OCI-LY1 (cell line): ENCODE measurements around the gene ITIH4.

Experiments
- H2AFZ ChIP-seq: fragments of 200-600 bp; sonication (generic), shearing (Covaris generic); 2 replicates; pipeline ENCODE4 v1.6.0; 2014; ENCODE audit warnings: antibody characterized with exemption, mild to moderate bottlenecking, low read length
- H3F3A ChIP-seq: fragments of 200-600 bp; sonication (generic), shearing (Covaris generic); 2 replicates; pipeline ENCODE4 v1.6.0; 2014; ENCODE audit warnings: mild to moderate bottlenecking, antibody characterized with exemption, low read length, moderate library complexity; ENCODE audit not compliant: insufficient read depth
- H3K27ac ChIP-seq: fragments of 200-600 bp; sonication (generic); 2 replicates; pipeline ENCODE4 v1.5.1; 2014; ENCODE audit warnings: low read length, mixed run types, mild to moderate bottlenecking, low read depth; ENCODE audit not compliant: poor library complexity, severe bottlenecking
- H3K27me3 ChIP-seq: fragments of 200-600 bp; sonication (generic); 2 replicates; pipeline ENCODE4 v1.6.0; 2014; ENCODE audit warnings: antibody characterized with exemption, mild to moderate bottlenecking, low read length, moderate library complexity; ENCODE audit not compliant: insufficient read depth
- H3K36me3 ChIP-seq: fragments of 200-600 bp; sonication (generic); 2 replicates; pipeline ENCODE4 v1.6.1; 2014; ENCODE audit warnings: mild to moderate bottlenecking, antibody characterized with exemption, low read length, moderate library complexity, mixed read lengths; ENCODE audit not compliant: insufficient read depth
- H3K4me1 ChIP-seq: fragments of 200-600 bp; sonication (generic); 2 replicates; pipeline ENCODE4 v1.5.1; 2014; ENCODE audit warnings: mild to moderate bottlenecking, low read length, moderate library complexity; ENCODE audit not compliant: insufficient read depth, severe bottlenecking
- H3K4me2 ChIP-seq: fragments of 200-600 bp; sonication (generic), shearing (Covaris generic); 2 replicates; pipeline ENCODE4 v1.6.1; 2014; ENCODE audit warnings: low read length
- H3K4me3 ChIP-seq: fragments of 200-600 bp; sonication (generic); 2 replicates; pipeline ENCODE4 v1.5.1; 2014; ENCODE audit warnings: low read length, low read depth, mild to moderate bottlenecking, mixed read lengths; ENCODE audit not compliant: poor library complexity, severe bottlenecking
- H3K79me2 ChIP-seq: fragments of 200-600 bp; shearing (Covaris generic); 2 replicates; pipeline ENCODE4 v1.6.1; 2016; ENCODE audit warnings: mixed run types, low read length, mixed read lengths; ENCODE audit not compliant: insufficient read depth
- H3K9ac ChIP-seq: fragments of 200-600 bp; sonication (generic), shearing (Covaris generic); 2 replicates; pipeline ENCODE4 v1.6.1; 2014; ENCODE audit warnings: mild to moderate bottlenecking, low read length, mixed read lengths
- H3K9me2 ChIP-seq: fragments of 200-600 bp; sonication (generic), shearing (Covaris generic); 2 replicates; pipeline ENCODE4 v1.6.1; 2014; ENCODE audit warnings: low read depth, mild to moderate bottlenecking, low read length, mixed read lengths
- H3K9me3 ChIP-seq: fragments of 200-600 bp; shearing (Covaris generic); 2 replicates; pipeline ENCODE4 v1.6.1; 2014; ENCODE audit warnings: low read length, mixed read lengths
- H4K20me1 ChIP-seq: fragments of 200-600 bp; sonication (generic), shearing (Covaris generic); 2 replicates; pipeline ENCODE4 v1.6.0; 2016; ENCODE audit warnings: mild to moderate bottlenecking, low read length; ENCODE audit not compliant: insufficient read depth
- EZH2 ChIP-seq: fragments of 200-600 bp; sonication (generic), shearing (Covaris generic); IDR thresholded peaks from 2 replicates; pipeline ENCODE4 v1.8.0; 2017; ENCODE audit warnings: borderline replicate concordance, mixed run types, mild to moderate bottlenecking, antibody characterized with exemption, low read length, moderate library complexity, mixed read lengths
- TF ChIP-seq, protein P1 (sequence below): fragments of 200-600 bp; sonication (generic), shearing (Covaris generic); IDR thresholded peaks from 2 replicates; pipeline ENCODE4 v1.5.1; 2017; ENCODE audit warnings: mild to moderate bottlenecking, antibody characterized with exemption, low read length, moderate library complexity, mixed read lengths

Gene ITIH4

DNA sequence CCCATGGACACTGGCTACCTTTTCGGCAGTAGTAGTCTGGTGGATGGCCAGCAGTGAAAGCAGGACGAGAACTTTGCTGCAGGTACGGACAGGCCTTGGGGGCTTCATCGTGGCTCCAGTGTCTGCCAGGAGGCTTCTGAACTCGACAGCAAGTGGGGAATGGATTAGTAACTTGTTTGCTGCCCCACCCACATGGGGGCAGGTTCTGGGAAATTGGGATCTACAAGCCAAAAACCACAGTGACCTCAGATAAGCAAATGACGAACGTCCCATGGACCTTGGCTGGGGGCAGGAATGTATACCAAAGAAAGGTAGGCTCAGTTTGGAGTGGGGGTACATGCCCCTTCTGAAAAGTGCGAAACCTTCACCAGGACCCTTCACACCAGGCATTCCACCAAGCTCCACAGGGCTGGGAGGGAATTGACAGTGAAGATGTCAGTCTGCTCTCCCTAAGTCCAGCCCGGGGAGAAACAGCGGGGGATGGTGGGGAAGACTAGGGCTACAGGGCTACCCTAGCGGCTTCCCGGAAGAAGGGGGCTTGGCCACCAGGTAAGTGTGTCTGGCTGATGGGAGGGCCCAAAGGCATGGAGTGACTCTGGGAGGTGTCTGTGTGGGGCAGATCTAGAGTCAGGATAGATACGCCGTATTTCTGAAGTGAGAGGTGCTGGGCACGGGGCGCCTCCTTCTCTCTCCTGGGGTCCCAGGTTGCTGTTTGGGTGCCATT is at the start of gene ITIH4:
TSS of gene ITIH4 (minus strand) at position 138 of the 724 bp plus-strand sequence. CDS start at position 108, 30 bp downstream.
- no peak within 1 kb of the TSS for H3K4me2 ChIP-seq
- TF ChIP-seq, protein P1, sequence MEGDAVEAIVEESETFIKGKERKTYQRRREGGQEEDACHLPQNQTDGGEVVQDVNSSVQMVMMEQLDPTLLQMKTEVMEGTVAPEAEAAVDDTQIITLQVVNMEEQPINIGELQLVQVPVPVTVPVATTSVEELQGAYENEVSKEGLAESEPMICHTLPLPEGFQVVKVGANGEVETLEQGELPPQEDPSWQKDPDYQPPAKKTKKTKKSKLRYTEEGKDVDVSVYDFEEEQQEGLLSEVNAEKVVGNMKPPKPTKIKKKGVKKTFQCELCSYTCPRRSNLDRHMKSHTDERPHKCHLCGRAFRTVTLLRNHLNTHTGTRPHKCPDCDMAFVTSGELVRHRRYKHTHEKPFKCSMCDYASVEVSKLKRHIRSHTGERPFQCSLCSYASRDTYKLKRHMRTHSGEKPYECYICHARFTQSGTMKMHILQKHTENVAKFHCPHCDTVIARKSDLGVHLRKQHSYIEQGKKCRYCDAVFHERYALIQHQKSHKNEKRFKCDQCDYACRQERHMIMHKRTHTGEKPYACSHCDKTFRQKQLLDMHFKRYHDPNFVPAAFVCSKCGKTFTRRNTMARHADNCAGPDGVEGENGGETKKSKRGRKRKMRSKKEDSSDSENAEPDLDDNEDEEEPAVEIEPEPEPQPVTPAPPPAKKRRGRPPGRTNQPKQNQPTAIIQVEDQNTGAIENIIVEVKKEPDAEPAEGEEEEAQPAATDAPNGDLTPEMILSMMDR, result no peak
- TF ChIP-seq EZH2, result no peak
- no peaks in the 10 kb centered on the region for H3K4me1 ChIP-seq
- no peaks in the 10 kb centered on the region for H3K9me3 ChIP-seq
- H3K9me2 ChIP-seq, result no peaks in the 10 kb centered on the region
- H3K27me3 ChIP-seq, result no peaks in the 10 kb centered on the region
- no peaks in the 10 kb centered on the region for H3K36me3 ChIP-seq
- H3K9ac ChIP-seq, result no peak within 1 kb of the TSS
- no peak within 1 kb of the TSS for H3K4me3 ChIP-seq
- H4K20me1 ChIP-seq, result no peaks in the 10 kb centered on the region
- no peak within 1 kb of the TSS for H2AFZ ChIP-seq
- H3K79me2 ChIP-seq, result no peaks in the 10 kb centered on the region
- no peaks in the 10 kb centered on the region for H3F3A ChIP-seq
- no peak within 1 kb of the TSS for H3K27ac ChIP-seq

DNA sequence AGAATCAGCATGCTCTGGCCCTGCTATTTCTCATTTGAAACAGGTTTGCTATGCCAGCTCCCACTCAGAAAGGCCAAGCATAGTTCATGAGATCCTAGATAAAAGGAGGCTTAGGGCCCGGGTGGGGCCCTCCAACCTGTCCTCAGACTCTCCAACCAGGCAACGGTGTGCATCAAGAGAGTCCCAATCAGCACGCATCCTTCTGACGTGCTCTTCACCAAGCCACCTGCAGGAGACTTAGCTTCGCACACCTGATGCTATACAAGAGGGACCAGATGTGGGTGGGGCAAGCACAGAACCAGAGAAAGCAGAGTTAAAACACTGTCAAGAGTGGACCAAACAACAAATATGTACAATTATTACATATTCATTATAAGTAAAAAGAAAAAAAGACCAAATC is 49.6 kb upstream of the ITIH4 start:
- peaks cover 12% of the 10 kb centered on the region for H3K36me3 ChIP-seq
- no peaks in the 10 kb centered on the region for H3K79me2 ChIP-seq
- TF ChIP-seq, protein P1, result no peak
- TF ChIP-seq EZH2, result no peak
- no peaks in the 10 kb centered on the region for H3K9me2 ChIP-seq
- no peak overlapping the region for H3K4me3 ChIP-seq
- no peak overlapping the region for H2AFZ ChIP-seq
- no peaks in the 10 kb centered on the region for H3K27me3 ChIP-seq
- no peaks in the 10 kb centered on the region for H3F3A ChIP-seq
- H4K20me1 ChIP-seq, result no peaks in the 10 kb centered on the region
- H3K27ac ChIP-seq, result no peak overlapping the region
- H3K9me3 ChIP-seq, result no peaks in the 10 kb centered on the region
- no peak overlapping the region for H3K9ac ChIP-seq
- no peak overlapping the region for H3K4me2 ChIP-seq
- H3K4me1 ChIP-seq, result peaks cover 8% of the 10 kb centered on the region

DNA sequence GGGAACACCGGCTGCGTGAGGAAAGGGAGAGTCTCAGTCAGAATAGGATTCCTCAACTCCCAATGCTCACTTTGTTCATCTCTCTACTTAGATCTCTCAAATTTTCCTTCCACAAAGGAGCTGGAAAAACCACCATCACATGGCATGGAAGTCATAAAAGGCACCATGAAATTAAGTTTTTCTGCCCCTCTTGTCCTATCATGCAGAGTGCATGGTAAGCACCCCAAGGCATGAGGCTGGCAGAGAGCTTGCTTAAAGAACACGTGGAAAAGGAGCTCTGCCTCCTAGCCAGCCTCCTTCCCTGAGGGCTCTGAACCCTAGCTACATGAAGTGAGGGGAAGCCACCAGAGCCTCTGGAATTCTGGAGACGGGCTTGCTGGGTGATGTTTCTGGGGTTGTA is 49.1 kb upstream of the ITIH4 start:
- H3K27ac ChIP-seq, result no peak overlapping the region
- peaks cover 13% of the 10 kb centered on the region for H3K4me1 ChIP-seq
- H2AFZ ChIP-seq, result no peak overlapping the region
- H3K9me3 ChIP-seq, result no peaks in the 10 kb centered on the region
- H3K36me3 ChIP-seq, result peaks cover 7% of the 10 kb centered on the region
- H3K9ac ChIP-seq, result no peak overlapping the region
- H3F3A ChIP-seq, result no peaks in the 10 kb centered on the region
- no peaks in the 10 kb centered on the region for H3K79me2 ChIP-seq
- no peak for TF ChIP-seq EZH2
- no peak overlapping the region for H3K4me2 ChIP-seq
- H4K20me1 ChIP-seq, result no peaks in the 10 kb centered on the region
- no peaks in the 10 kb centered on the region for H3K27me3 ChIP-seq
- no peak overlapping the region for H3K4me3 ChIP-seq
- H3K9me2 ChIP-seq, result no peaks in the 10 kb centered on the region

DNA sequence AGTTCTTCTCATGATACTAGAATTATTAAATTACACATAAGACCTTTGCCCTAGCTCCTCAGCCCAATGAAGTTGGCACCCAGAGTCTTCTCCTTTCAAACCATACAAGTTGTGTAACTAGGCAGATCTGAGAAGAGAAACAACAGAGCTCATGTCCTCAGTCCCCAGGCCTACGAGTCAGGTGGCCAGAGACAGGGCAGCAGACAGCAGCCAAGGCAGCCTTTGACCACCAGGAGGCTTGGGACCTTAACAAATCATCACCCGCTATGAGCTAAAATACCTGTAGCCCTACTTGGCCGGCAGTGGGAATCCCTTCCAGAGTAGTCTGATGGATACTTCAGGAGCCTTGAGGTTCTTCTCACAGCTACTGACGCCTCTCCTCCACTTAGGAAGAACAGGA is 48.6 kb upstream of the ITIH4 start:
- Histone ChIP-seq H3F3A (no peaks in the 10 kb centered on the region), H3K4me1 (peaks cover 17% of the 10 kb centered on the region), H3K9ac (no peak overlapping the region), H3K79me2 (no peaks in the 10 kb centered on the region), H3K9me2 (no peaks in the 10 kb centered on the region), H3K27me3 (no peaks in the 10 kb centered on the region), H3K36me3 (peaks cover 5% of the 10 kb centered on the region), H4K20me1 (no peaks in the 10 kb centered on the region), H3K4me3 (no peak overlapping the region), H2AFZ (no peak overlapping the region), H3K27ac (no peak overlapping the region), H3K4me2 (no peak overlapping the region), H3K9me3 (no peaks in the 10 kb centered on the region)
- no peak for TF ChIP-seq EZH2
- TF ChIP-seq, protein P1, result no peak
